ENCODE results near the gene TMCO4.

TMCO4 gene

GRCh38 chr1:19776933-19777332 lies 22.8 kb downstream of the TMCO4 start:
- in situ Hi-C loops (cut with MboI; ENCODE audit: low sequenced_read_pairs) = no loop called here

- in situ Hi-C loops (cut with MboI; ENCODE audit: low sequenced_read_pairs) = no loop called here
Observed at GRCh38 chr1:19776287-19776686, 23.4 kb downstream of the TMCO4 start.

GRCh38 chr1:19775831-19776230 lies 23.9 kb downstream of the TMCO4 start:
- in situ Hi-C loops (cut with MboI; ENCODE audit: low sequenced_read_pairs) = no loop called here

- in situ Hi-C loops (cut with MboI; ENCODE audit: low sequenced_read_pairs) = no loop called here
Observed at GRCh38 chr1:19775317-19775716, 24.4 kb downstream of the TMCO4 start.

- in situ Hi-C loops (cut with MboI; ENCODE audit: low sequenced_read_pairs) = no loop called here
Observed at GRCh38 chr1:19774180-19774785, 25.4 kb downstream of the TMCO4 start.

- in situ Hi-C loops (cut with MboI; ENCODE audit: low sequenced_read_pairs) = no loop called here
Observed at GRCh38 chr1:19773485-19773884, 26.2 kb downstream of the TMCO4 start.

GRCh38 chr1:19772053-19772452 lies 27.7 kb downstream of the TMCO4 start:
- in situ Hi-C loops (cut with MboI; ENCODE audit: low sequenced_read_pairs) = no loop called here

DNA sequence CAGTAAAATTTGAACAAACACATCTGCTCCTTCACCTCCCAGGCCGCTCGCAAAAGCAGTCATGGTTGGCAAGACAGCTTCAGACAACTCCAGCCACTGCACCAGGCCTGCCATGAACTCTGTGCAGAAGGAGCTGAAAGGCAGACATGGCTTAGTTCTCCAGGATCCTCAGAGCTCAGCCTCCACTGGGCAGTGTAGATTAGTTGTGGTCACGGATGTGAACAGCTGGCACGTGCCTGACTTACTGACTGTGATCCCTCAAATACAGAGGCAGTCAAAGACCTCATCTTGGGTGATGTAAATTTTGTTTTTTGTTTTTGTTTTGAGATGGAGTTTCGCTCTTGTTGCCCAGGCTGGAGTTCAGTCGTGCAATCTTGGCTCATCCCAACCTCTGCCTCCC lies 28.4 kb downstream of the TMCO4 start:
- in situ Hi-C loops (cut with MboI; ENCODE audit: low sequenced_read_pairs) = no loop called here

DNA sequence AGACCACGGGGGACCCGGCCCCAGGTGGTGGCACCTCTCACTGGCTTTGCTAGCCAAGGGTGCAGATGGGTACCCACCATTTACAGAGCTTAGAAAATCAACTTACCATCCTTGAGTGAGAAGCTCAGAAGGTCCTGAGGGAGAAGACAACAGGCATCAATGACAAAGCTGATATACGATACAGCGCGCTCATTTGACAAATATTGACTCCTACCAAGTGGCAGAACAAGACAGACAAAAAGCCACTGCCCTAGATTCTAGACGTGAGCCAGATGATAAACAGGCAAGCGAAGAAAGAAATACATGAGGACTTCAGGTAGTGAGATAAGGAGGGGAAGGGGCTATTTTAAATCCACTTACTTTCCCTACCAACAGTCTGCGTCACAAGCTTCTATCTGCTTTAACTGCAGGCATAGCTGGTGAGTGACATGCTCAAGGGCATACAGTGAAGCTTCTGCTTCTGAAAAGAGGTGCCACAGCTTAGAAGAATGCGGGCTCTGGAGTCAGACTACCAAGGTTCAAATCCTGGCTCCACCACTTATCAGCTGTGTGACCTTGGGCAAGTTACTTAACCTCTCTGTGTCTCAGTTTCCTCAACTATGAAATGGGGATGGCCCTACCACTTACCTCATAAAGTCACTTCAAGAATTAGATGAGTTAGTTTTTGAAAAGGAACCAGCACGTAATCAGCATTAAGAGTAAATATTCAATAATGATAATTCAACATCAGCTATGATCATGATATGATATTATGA lies 29.1 kb downstream of the TMCO4 start:
- in situ Hi-C loops (cut with MboI; ENCODE audit: low sequenced_read_pairs) = no loop called here

DNA sequence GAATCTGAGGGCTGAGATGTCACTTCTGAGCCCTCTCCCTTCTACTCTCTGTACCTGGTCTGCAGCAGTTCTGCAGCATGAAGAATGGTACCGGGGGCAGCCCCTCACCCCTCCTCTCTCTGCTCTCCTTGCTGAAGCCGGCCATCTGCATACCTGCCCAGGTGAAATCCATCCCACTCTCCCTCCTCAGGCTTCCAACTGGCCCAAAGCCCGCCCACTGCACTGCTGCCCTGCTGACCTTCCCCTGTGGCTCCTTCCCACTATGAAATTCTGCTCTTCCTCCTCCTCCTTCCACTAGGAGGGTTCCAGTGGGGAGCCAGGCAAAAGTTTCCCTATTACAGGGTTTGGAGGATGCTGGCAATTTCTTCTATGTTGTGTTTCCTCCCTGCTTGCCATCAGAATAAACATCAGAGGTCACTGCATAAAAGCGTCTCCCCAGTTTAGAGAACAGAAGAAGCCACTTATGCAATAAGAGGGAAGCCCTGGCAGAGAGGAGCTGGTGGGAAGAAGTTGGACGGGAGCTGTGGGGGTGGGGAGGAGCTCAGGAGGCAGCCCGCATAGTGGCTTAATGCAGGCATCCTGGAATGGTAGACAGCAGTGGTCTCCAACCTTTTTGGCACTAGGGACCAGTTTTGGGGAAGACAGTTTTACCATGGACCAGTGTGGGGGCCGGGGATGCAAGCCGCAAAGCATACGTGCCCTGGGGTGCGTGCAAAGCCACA lies 30.3 kb downstream of the TMCO4 start:
- in situ Hi-C loops (cut with MboI; ENCODE audit: low sequenced_read_pairs) = no loop called here

DNA sequence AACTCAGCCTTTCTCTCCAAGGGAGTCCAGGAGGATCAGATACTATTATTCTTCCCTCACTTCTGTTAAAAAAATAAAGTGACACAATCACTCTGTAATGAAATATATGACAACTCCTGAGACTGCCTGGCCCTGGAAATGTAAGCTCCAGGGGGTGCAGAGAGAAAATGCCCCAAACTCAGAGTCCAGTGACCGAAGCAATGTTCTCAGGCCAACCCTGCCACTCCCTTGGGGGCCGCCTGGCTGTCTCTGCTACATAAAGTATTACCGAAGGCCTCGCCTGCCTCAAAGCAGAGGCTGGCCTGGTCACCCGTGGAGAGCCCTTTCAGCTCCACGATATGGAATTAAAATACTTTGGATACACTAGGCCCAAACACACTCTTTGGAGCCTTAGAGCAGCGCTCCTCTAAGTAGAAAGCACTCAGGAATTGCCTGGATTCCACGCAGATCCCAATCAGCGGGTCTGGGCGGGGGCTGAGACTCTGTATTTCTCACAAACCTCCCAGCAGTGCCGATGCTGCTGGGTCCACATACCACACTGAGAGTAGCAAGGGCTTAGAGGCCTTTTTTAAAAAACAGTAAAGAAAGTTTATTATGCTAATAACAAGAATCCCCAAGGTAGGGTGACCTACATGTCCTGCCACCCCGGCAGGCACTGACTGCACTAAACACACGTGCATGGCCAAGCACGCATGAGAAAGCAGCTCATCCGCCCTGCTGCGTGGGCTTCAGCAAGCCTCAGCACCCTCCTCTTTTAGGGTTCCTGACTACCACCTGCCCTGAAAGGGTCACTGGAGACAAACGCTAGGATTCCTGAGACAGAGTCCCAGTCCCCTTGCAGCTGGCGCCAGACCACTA lies 31.1 kb downstream of the TMCO4 start:
- in situ Hi-C loops (cut with MboI; ENCODE audit: low sequenced_read_pairs) = no loop called here

GRCh38 chr1:19765623-19766022 lies 34.1 kb downstream of the TMCO4 start:
- in situ Hi-C loops (cut with MboI; ENCODE audit: low sequenced_read_pairs) = no loop called here

DNA sequence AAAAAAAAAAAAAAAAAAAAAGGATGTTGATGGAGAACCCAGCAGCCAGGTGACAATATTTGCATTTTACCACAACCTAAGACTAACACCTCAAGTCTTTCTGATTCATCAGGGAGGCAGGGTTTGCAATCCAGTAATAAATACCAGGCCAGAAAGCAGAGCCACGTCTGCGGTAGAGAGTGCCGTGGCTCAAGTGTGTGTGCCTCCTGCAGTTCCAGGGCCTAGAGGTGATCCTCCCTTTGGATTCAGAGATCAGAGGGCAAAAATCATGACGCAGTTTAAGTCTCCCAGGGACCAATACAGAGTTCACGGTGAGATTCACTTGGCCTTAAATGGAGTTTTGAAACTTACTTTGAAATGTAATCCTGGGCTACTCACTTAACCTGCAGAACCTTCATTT lies 34.9 kb downstream of the TMCO4 start:
- in situ Hi-C loops (cut with MboI; ENCODE audit: low sequenced_read_pairs) = no loop called here

GRCh38 chr1:19762175-19762779 lies 37.4 kb downstream of the TMCO4 start:
- in situ Hi-C loops (cut with MboI; ENCODE audit: low sequenced_read_pairs) = no loop called here

DNA sequence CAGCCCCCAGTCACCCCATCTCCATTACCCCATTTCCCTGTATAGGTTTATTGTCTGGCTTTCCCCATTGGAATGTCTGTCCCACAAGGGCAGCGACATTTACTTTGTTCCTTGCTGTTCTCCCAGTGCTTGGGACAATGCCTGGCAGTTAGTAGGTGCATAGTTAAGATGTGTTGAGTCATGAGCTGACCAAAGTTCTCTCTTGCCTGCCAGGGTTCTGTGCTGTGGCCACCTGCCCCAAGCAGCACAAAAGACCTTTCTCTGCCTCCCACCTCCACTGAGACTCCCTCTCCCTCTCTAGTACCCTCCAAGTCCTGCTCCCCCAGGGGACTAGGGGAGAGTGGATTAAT lies 40.0 kb downstream of the TMCO4 start:
- in situ Hi-C loops (cut with MboI; ENCODE audit: low sequenced_read_pairs) = no loop called here

DNA sequence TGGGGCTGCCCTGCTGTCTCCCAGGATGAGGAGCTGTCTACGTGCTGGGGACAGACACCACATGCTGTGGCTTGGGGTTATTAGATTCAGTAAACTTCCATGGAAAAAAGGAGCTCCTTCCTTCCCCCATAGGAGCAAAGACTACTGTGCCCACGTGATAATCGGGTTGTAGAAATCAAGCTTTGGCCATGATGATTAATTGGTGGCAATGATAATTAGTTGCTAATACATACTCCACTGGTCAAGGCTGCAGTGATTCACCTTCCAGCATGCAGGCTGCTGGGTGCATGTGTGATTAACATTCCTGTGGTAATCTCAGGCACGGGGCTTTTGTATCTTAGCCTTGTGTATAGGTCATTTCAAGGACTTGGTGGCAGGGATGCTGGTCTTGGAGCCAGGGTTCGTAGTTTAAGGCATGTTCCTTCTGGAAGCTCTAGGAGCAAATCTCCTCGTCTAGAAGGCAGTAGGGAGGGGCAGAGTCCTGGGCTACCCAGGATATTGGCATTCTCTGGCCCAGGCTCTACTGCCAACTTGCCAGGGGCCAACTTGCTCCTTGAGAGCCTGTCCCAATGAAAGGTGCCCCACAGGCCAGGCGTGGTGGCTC lies 41.4 kb downstream of the TMCO4 start:
- in situ Hi-C loops (cut with MboI; ENCODE audit: low sequenced_read_pairs) = no loop called here

GRCh38 chr1:19757641-19758040 lies 42.1 kb downstream of the TMCO4 start:
- in situ Hi-C loops (cut with MboI; ENCODE audit: low sequenced_read_pairs) = no loop called here

GRCh38 chr1:19756480-19756879 lies 43.2 kb downstream of the TMCO4 start:
- in situ Hi-C loops (cut with MboI; ENCODE audit: low sequenced_read_pairs) = no loop called here

DNA sequence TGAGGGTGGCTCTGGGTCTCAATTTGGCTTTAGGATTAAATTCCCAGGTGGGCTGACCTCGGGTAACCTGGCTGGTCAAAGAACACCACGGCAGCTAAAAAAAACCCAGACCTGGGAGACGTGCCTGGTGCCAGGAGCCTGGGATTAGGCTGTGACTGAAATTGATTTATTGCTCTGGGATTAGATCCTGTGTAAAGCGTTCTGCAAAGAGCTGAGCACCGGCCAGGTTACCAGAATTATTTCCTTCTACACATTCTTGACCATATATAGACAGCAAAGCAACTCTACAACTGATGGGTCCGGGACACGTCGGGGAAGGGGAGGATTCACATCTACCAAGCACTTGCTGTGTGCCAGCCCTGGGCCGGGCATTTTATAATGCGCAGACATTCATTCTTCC lies 45.2 kb downstream of the TMCO4 start:
- in situ Hi-C loops (cut with MboI; ENCODE audit: low sequenced_read_pairs) = no loop called here

GRCh38 chr1:19752083-19752696 lies 47.5 kb downstream of the TMCO4 start:
- in situ Hi-C loops (cut with MboI; ENCODE audit: low sequenced_read_pairs) = no loop called here
